Dendritic cell treated with granulocyte-macrophage colony-stimulating factor and Interleukin-4, amounts not matched to agents 40 ng/mL and 50 ng/mL, for 4 days (primary cell): Measurements from ENCODE around the gene MEGF11.

Experiments used
- H3K27ac Mint-ChIP-seq: one replicate; pipeline ENCODE4 v1.8.0; 2022; ENCODE audit warnings: mild to moderate bottlenecking, mixed read lengths
- H3K27me3 Mint-ChIP-seq: one replicate; pipeline ENCODE4 v1.8.0; 2022; ENCODE audit warnings: mild to moderate bottlenecking, mixed read lengths
- H3K36me3 Mint-ChIP-seq: one replicate; pipeline ENCODE4 v1.8.0; 2022; ENCODE audit warnings: low read depth, mixed read lengths
- H3K4me1 Mint-ChIP-seq: one replicate; pipeline ENCODE4 v1.8.0; 2022; ENCODE audit warnings: low read depth, mixed read lengths
- H3K4me3 Mint-ChIP-seq: one replicate; pipeline ENCODE4 v1.8.0; 2022; ENCODE audit warnings: mild to moderate bottlenecking, moderate library complexity, mixed read lengths
- H3K9me3 Mint-ChIP-seq: one replicate; pipeline ENCODE4 v1.8.0; 2022; ENCODE audit warnings: mixed read lengths
- intact Hi-C: fragments of 100-400 bp; cut with micrococcal nuclease; formaldehyde crosslinking; loops from one replicate; pipeline ENCODE4 v1.15.0; 2022

Gene MEGF11

GRCh38 chr15:66240240-66240794 is 13.2 kb downstream of the MEGF11 start:
- no peaks in the 10 kb centered on the region for H3K36me3 Mint-ChIP-seq
- H3K9me3 Mint-ChIP-seq: no peaks in the 10 kb centered on the region
- H3K27me3 Mint-ChIP-seq: peaks cover 21% of the 10 kb centered on the region
- no peak overlapping the region for H3K4me3 Mint-ChIP-seq
- H3K4me1 Mint-ChIP-seq: no peaks in the 10 kb centered on the region
- no peak overlapping the region for H3K27ac Mint-ChIP-seq
- intact Hi-C loops: no loop called here

GRCh38 chr15:66239514-66239913 is 14.0 kb downstream of the MEGF11 start:
- no peaks in the 10 kb centered on the region for H3K9me3 Mint-ChIP-seq
- H3K27me3 Mint-ChIP-seq: peaks cover 24% of the 10 kb centered on the region
- intact Hi-C loops: no loop called here
- H3K36me3 Mint-ChIP-seq: no peaks in the 10 kb centered on the region
- no peak overlapping the region for H3K4me3 Mint-ChIP-seq
- no peaks in the 10 kb centered on the region for H3K4me1 Mint-ChIP-seq
- no peak overlapping the region for H3K27ac Mint-ChIP-seq

- intact Hi-C loops: no loop called here
- Mint-ChIP-seq H3K4me3 (no peak overlapping the region), H3K36me3 (no peaks in the 10 kb centered on the region), H3K9me3 (no peaks in the 10 kb centered on the region), H3K4me1 (peaks cover 4% of the 10 kb centered on the region), H3K27me3 (peaks cover 24% of the 10 kb centered on the region), H3K27ac (no peak overlapping the region)
Measured at GRCh38 chr15:66238318-66238717, 15.2 kb downstream of the MEGF11 start.

GRCh38 chr15:66237513-66238235 is 15.9 kb downstream of the MEGF11 start:
- H3K36me3 Mint-ChIP-seq: no peaks in the 10 kb centered on the region
- intact Hi-C loops: no loop called here
- H3K27ac Mint-ChIP-seq: no peak overlapping the region
- H3K4me1 Mint-ChIP-seq: peaks cover 5% of the 10 kb centered on the region
- no peaks in the 10 kb centered on the region for H3K9me3 Mint-ChIP-seq
- H3K4me3 Mint-ChIP-seq: no peak overlapping the region
- H3K27me3 Mint-ChIP-seq: peaks cover 24% of the 10 kb centered on the region

GRCh38 chr15:66236806-66237375 is 16.7 kb downstream of the MEGF11 start:
- Mint-ChIP-seq H3K36me3 (no peaks in the 10 kb centered on the region), H3K27me3 (peaks cover 24% of the 10 kb centered on the region), H3K4me1 (peaks cover 5% of the 10 kb centered on the region), H3K27ac (no peak overlapping the region), H3K9me3 (no peaks in the 10 kb centered on the region), H3K4me3 (no peak overlapping the region)
- intact Hi-C loops: no loop called here

GRCh38 chr15:66235866-66236265 is 17.7 kb downstream of the MEGF11 start:
- H3K27me3 Mint-ChIP-seq: peaks cover 27% of the 10 kb centered on the region
- peaks cover 5% of the 10 kb centered on the region for H3K4me1 Mint-ChIP-seq
- intact Hi-C loops: no loop called here
- no peaks in the 10 kb centered on the region for H3K9me3 Mint-ChIP-seq
- H3K36me3 Mint-ChIP-seq: no peaks in the 10 kb centered on the region
- H3K4me3 Mint-ChIP-seq: no peak overlapping the region
- no peak overlapping the region for H3K27ac Mint-ChIP-seq

GRCh38 chr15:66234798-66235197 is 18.8 kb downstream of the MEGF11 start:
- no peak overlapping the region for H3K27ac Mint-ChIP-seq
- intact Hi-C loops: no loop called here
- no peaks in the 10 kb centered on the region for H3K9me3 Mint-ChIP-seq
- no peaks in the 10 kb centered on the region for H3K36me3 Mint-ChIP-seq
- peaks cover 5% of the 10 kb centered on the region for H3K4me1 Mint-ChIP-seq
- no peak overlapping the region for H3K4me3 Mint-ChIP-seq
- H3K27me3 Mint-ChIP-seq: peaks cover 23% of the 10 kb centered on the region

- H3K36me3 Mint-ChIP-seq: no peaks in the 10 kb centered on the region
- H3K4me3 Mint-ChIP-seq: no peak overlapping the region
- H3K27ac Mint-ChIP-seq: no peak overlapping the region
- no peaks in the 10 kb centered on the region for H3K9me3 Mint-ChIP-seq
- intact Hi-C loops: no loop called here
- H3K27me3 Mint-ChIP-seq: peaks cover 23% of the 10 kb centered on the region
- H3K4me1 Mint-ChIP-seq: peaks cover 5% of the 10 kb centered on the region
Measured at GRCh38 chr15:66233487-66234415, 19.8 kb downstream of the MEGF11 start.

GRCh38 chr15:66232267-66232625 is 21.3 kb downstream of the MEGF11 start:
- H3K27ac Mint-ChIP-seq: no peak overlapping the region

GRCh38 chr15:66231394-66232266 is 21.9 kb downstream of the MEGF11 start:
- intact Hi-C loops: no loop called here
- Mint-ChIP-seq H3K4me3 (no peak overlapping the region), H3K4me1 (peaks cover 5% of the 10 kb centered on the region), H3K27ac (no peak overlapping the region), H3K9me3 (no peaks in the 10 kb centered on the region), H3K27me3 (peaks cover 20% of the 10 kb centered on the region), H3K36me3 (no peaks in the 10 kb centered on the region)

More at GRCh38 chr15:66232267-66232625, 21.3 kb downstream of the MEGF11 start:
- peaks cover 23% of the 10 kb centered on the region for H3K27me3 Mint-ChIP-seq
- intact Hi-C loops: no loop called here
- H3K4me3 Mint-ChIP-seq: no peak overlapping the region
- H3K36me3 Mint-ChIP-seq: no peaks in the 10 kb centered on the region
- peaks cover 5% of the 10 kb centered on the region for H3K4me1 Mint-ChIP-seq
- H3K9me3 Mint-ChIP-seq: no peaks in the 10 kb centered on the region

GRCh38 chr15:66229790-66230465 is 23.6 kb downstream of the MEGF11 start:
- Mint-ChIP-seq H3K4me1 (peaks cover 5% of the 10 kb centered on the region), H3K4me3 (no peak overlapping the region), H3K27me3 (peaks cover 7% of the 10 kb centered on the region), H3K9me3 (no peaks in the 10 kb centered on the region), H3K27ac (no peak overlapping the region), H3K36me3 (no peaks in the 10 kb centered on the region)
- intact Hi-C loops: no loop called here

- no peak overlapping the region for H3K4me3 Mint-ChIP-seq
- H3K27ac Mint-ChIP-seq: no peak overlapping the region
- no peaks in the 10 kb centered on the region for H3K36me3 Mint-ChIP-seq
- intact Hi-C loops: no loop called here
- peaks cover 3% of the 10 kb centered on the region for H3K27me3 Mint-ChIP-seq
- H3K9me3 Mint-ChIP-seq: no peaks in the 10 kb centered on the region
- peaks cover 5% of the 10 kb centered on the region for H3K4me1 Mint-ChIP-seq
Measured at GRCh38 chr15:66228807-66229735, 24.5 kb downstream of the MEGF11 start.
